ENCODE results near the gene PCSK6.

DNA sequence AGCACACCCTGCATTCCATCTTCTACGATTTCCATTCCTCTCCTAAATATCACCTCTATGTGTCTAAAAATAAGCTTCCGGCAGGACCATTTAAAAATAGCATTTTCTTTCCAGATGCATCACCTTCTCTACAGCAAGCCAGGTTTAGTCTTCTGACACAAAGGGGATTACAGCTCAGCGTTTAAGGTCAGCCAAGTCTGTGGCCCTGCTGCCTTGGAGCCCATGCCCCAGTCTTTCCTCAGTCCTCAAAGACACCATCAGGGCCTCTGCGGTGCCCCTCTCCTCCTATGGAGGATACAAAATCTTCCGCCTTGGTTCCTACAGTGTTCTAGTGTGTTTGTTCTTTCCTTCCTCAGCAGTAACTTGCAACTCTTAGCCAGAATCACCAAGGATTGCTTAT lies 216.0 kb downstream of the PCSK6 start:
- TF ChIP-seq, protein P1, sequence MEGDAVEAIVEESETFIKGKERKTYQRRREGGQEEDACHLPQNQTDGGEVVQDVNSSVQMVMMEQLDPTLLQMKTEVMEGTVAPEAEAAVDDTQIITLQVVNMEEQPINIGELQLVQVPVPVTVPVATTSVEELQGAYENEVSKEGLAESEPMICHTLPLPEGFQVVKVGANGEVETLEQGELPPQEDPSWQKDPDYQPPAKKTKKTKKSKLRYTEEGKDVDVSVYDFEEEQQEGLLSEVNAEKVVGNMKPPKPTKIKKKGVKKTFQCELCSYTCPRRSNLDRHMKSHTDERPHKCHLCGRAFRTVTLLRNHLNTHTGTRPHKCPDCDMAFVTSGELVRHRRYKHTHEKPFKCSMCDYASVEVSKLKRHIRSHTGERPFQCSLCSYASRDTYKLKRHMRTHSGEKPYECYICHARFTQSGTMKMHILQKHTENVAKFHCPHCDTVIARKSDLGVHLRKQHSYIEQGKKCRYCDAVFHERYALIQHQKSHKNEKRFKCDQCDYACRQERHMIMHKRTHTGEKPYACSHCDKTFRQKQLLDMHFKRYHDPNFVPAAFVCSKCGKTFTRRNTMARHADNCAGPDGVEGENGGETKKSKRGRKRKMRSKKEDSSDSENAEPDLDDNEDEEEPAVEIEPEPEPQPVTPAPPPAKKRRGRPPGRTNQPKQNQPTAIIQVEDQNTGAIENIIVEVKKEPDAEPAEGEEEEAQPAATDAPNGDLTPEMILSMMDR (IDR thresholded peaks at IDR 0.05): no peak
- TF ChIP-seq POLR2A (IDR thresholded peaks at IDR 0.05): no peak

Data from sigmoid colon (tissue), 3 donors.